ENCODE measurements around the gene DNAH1. TPM values are rescaled to one million over a fixed set of nuclear protein-coding genes. Genes with fewer than 3 reads are reported as not detected.

The DNAH1 gene
- total RNA-seq, 1 experiment from 2014 or later = 2.4 TPM

- H3K27me3 ChIP-seq (ENCODE audit: control insufficient read depth, insufficient read depth, low read length) = no peaks in the 10 kb centered on the region
- intact Hi-C loops (cut with micrococcal nuclease; ENCODE audit: unreplicated experiment) (no loop called here), in situ Hi-C loops (cut with HindIII; ENCODE audit: low pct_unique_long_range_greater_than_20kb, low sequenced_read_pairs) (no loop called here)
- H3K9me3 ChIP-seq (ENCODE audit: control insufficient read depth, insufficient read depth, low read depth, low read length) = no peaks in the 10 kb centered on the region
- no peak overlapping the region for H3K4me3 ChIP-seq (ENCODE audit: low read depth in 2 of 2, low read length in 2 of 2)
- ATAC-seq (no peak), DNase-seq (ENCODE audit: low read depth, low spot score) (no peak)
- POLR2A ChIA-PET = no interaction called here
- H3K36me3 ChIP-seq (ENCODE audit: control insufficient read depth, insufficient read depth, low read length) = no peaks in the 10 kb centered on the region
- TF ChIP-seq POLR2AphosphoS5 (IDR thresholded peaks at IDR 0.05; ENCODE audit: low read depth, low read length) (no peak), SIN3A (IDR thresholded peaks at IDR 0.05; ENCODE audit: borderline replicate concordance, insufficient read depth, low read depth, low read length) (no peak), TCF7L2 (IDR thresholded peaks at IDR 0.05; ENCODE audit: low read depth, low read length) (no peak), CTCF (IDR thresholded peaks at IDR 0.05) (no peak), REST (IDR thresholded peaks at IDR 0.05; ENCODE audit: insufficient read depth in 1 of 2, low read depth in 2 of 2, low read length in 1 of 2) (no peak)
- no TSS peak for BruUV-seq (replicated peaks)
- no peak overlapping the region for H3K27ac ChIP-seq (ENCODE audit: low read length)
- H3K4me1 ChIP-seq (ENCODE audit: control insufficient read depth, insufficient read depth, low read length) = no peaks in the 10 kb centered on the region
- CTCF ChIA-PET = interaction anchor here (0.5 kb wide), 1 partner anchor 9 kb away, joined by 3 read pairs; no protein-coding TSS in a partner anchor
Measured at GRCh38 chr3:52343946-52344600, 28.0 kb downstream of the DNAH1 start.

GRCh38 chr3:52345521-52346109 is 29.5 kb downstream of the DNAH1 start:
- no peaks in the 10 kb centered on the region for H3K9me3 ChIP-seq (ENCODE audit: control insufficient read depth, insufficient read depth, low read depth, low read length)
- CTCF ChIA-PET = no interaction called here
- ATAC-seq (no peak), DNase-seq (ENCODE audit: low read depth, low spot score) (no peak)
- no peak overlapping the region for H3K27ac ChIP-seq (ENCODE audit: low read length)
- POLR2A ChIA-PET = no interaction called here
- H3K4me1 ChIP-seq (ENCODE audit: control insufficient read depth, insufficient read depth, low read length) = no peaks in the 10 kb centered on the region
- no peaks in the 10 kb centered on the region for H3K36me3 ChIP-seq (ENCODE audit: control insufficient read depth, insufficient read depth, low read length)
- TF ChIP-seq TCF7L2 (IDR thresholded peaks at IDR 0.05; ENCODE audit: low read depth, low read length) = no peak
- intact Hi-C loops (cut with micrococcal nuclease; ENCODE audit: unreplicated experiment) = no loop called here
- H3K27me3 ChIP-seq (ENCODE audit: control insufficient read depth, insufficient read depth, low read length) = no peaks in the 10 kb centered on the region
- no TSS peak for BruUV-seq (replicated peaks)
- H3K4me3 ChIP-seq (ENCODE audit: low read depth in 2 of 2, low read length in 2 of 2) = no peak overlapping the region
- in situ Hi-C loops (cut with HindIII; ENCODE audit: low pct_unique_long_range_greater_than_20kb, low sequenced_read_pairs) = no loop called here

All from Panc1 (cell line).